Mucosa of rectum (tissue), 2 donors: ENCODE data around the gene MSRB1.
"Not testable (repeated sequence)": the region's sequence is repeated elsewhere in the genome, so short reads cannot be mapped to it uniquely, and the experiment has no call there.

ENCODE experiments used
- H3K27ac ChIP-seq, 2 donors: one replicate each; pipeline ENCODE4 v1.7.0; 2013; ENCODE audit warnings: inconsistent platforms in 2 of 2, low read depth in 2 of 2, low read length in 2 of 2
- H3K27me3 ChIP-seq, 2 donors: one replicate each; pipeline ENCODE4 v1.7.0; 2013; ENCODE audit warnings: low read length in 2 of 2; ENCODE audit not compliant: control insufficient read depth in 2 of 2, insufficient read depth in 2 of 2
- H3K36me3 ChIP-seq, 2 donors: one replicate each; pipeline ENCODE4 v1.7.0; 2013; ENCODE audit warnings: low read length in 2 of 2; ENCODE audit not compliant: control insufficient read depth in 2 of 2, insufficient read depth in 2 of 2
- H3K4me1 ChIP-seq, 2 donors: one replicate each; pipeline ENCODE4 v1.7.0; 2013; ENCODE audit warnings: low read length in 2 of 2, mild to moderate bottlenecking in 1 of 2; ENCODE audit not compliant: control insufficient read depth in 2 of 2, insufficient read depth in 2 of 2
- H3K4me3 ChIP-seq, 2 donors: one replicate each; pipeline ENCODE4 v1.7.0; 2013; ENCODE audit warnings: low read length in 2 of 2
- H3K9ac ChIP-seq, 2 donors: one replicate each; pipeline ENCODE4 v1.7.0; 2013; ENCODE audit warnings: low read length in 2 of 2, low read depth in 1 of 2, mild to moderate bottlenecking in 1 of 2
- H3K9me3 ChIP-seq, 2 donors: one replicate each; pipeline ENCODE4 v1.7.0; 2013; ENCODE audit warnings: low read length in 2 of 2; ENCODE audit not compliant: control insufficient read depth in 2 of 2
- donor health status: healthy.
- donor health status: Normal muscosa, but diverticular disease.

MSRB1 gene

GRCh38 chr16:1899641-1900451 is 43.2 kb downstream of the MSRB1 start:
- Histone ChIP-seq H3K27ac (peak overlapping the region; percentile 16 to 47), H3K9ac (no peak overlapping the region)

DNA sequence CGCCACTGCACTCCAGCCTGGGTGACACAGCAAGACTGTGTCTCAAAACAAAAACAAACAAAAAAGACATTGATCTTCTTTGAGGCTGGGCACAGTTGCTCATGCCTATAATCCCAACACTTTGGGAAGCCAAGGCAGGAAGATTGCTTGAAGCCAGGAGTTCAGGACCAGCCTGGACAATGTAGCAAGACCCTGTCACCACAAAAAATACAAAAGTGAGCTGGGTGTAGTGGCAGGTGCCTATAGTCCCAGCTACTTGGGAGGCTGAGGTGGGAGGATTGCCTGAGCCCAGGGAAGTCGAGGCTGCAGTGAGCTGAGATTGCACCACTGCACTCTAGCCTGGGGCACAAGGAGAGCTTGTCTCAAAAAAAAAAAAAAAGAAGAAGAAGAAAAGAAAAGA is 45.3 kb downstream of the MSRB1 start:
- H3K4me1 ChIP-seq = peaks cover 19 to 32% of the 10 kb centered on the region in 2 donors
- not testable (repeated sequence) for H3K27ac ChIP-seq, H3K27me3 ChIP-seq, H3K9ac ChIP-seq, H3K36me3 ChIP-seq, H3K4me3 ChIP-seq, H3K9me3 ChIP-seq

More at GRCh38 chr16:1899641-1900451, 43.2 kb downstream of the MSRB1 start:
- H3K27me3 ChIP-seq = no peaks in the 10 kb centered on the region
- peak overlapping the region in 1 of 2 donors; percentile 13 for H3K4me3 ChIP-seq
- H3K4me1 ChIP-seq = peaks cover 10 to 21% of the 10 kb centered on the region in 2 donors
- H3K36me3 ChIP-seq = no peaks in the 10 kb centered on the region
- H3K9me3 ChIP-seq = no peaks in the 10 kb centered on the region

GRCh38 chr16:1895949-1896675 is 46.9 kb downstream of the MSRB1 start:
- H3K4me1 ChIP-seq = peaks cover 21 to 32% of the 10 kb centered on the region in 2 donors
- no peaks in the 10 kb centered on the region for H3K27me3 ChIP-seq
- no peaks in the 10 kb centered on the region for H3K36me3 ChIP-seq

GRCh38 chr16:1895068-1895467 is 47.9 kb downstream of the MSRB1 start:
- Histone ChIP-seq H3K9ac (no peak overlapping the region), H3K4me3 (no peak overlapping the region), H3K9me3 (no peaks in the 10 kb centered on the region), H3K27ac (peak overlapping the region; percentile 77 to 84), H3K4me1 (peaks cover 16 to 25% of the 10 kb centered on the region in 2 donors), H3K27me3 (no peaks in the 10 kb centered on the region), H3K36me3 (no peaks in the 10 kb centered on the region)

More at GRCh38 chr16:1895949-1896675, 46.9 kb downstream of the MSRB1 start:
- Histone ChIP-seq H3K4me3 (no peak overlapping the region), H3K9me3 (no peaks in the 10 kb centered on the region), H3K27ac (peak overlapping the region in 1 of 2 donors; percentile 38), H3K9ac (no peak overlapping the region)

GRCh38 chr16:1890708-1891050 is 52.3 kb downstream of the MSRB1 start:
- Histone ChIP-seq H3K4me1 (peaks cover 14 to 15% of the 10 kb centered on the region in 2 donors), H3K4me3 (no peak overlapping the region), H3K36me3 (no peaks in the 10 kb centered on the region), H3K9ac (no peak overlapping the region), H3K27me3 (no peaks in the 10 kb centered on the region), H3K9me3 (no peaks in the 10 kb centered on the region), H3K27ac (no peak overlapping the region)

- H3K4me1 ChIP-seq = peaks cover 12 to 13% of the 10 kb centered on the region in 2 donors
Observed at GRCh38 chr16:1890024-1890707, 52.8 kb downstream of the MSRB1 start.

More at GRCh38 chr16:1890024-1890707, 52.8 kb downstream of the MSRB1 start:
- Histone ChIP-seq H3K27ac (no peak overlapping the region), H3K9ac (no peak overlapping the region), H3K27me3 (no peaks in the 10 kb centered on the region), H3K9me3 (no peaks in the 10 kb centered on the region), H3K4me3 (no peak overlapping the region), H3K36me3 (no peaks in the 10 kb centered on the region)
